Chondrocyte (in vitro differentiated cells): Measurements from ENCODE around the gene MRTFA. TPM values are rescaled to one million over a fixed set of nuclear protein-coding genes. Genes with fewer than 3 reads are reported as not detected.
A peak's percentile ranks its signal among the peaks of the same experiment; 100 is the strongest.

ENCODE experiments used
- DNase-seq: peaks from one replicate; pipeline ENCODE4 v3.0.0; 2021; ENCODE audit warnings: mixed read lengths, low spot score
- H3K27ac Mint-ChIP-seq: one replicate; pipeline ENCODE4 v1.8.0; 2021; ENCODE audit warnings: mild to moderate bottlenecking, moderate library complexity, mixed read lengths; ENCODE audit not compliant: unreplicated experiment
- H3K27me3 Mint-ChIP-seq: 2 replicates; pipeline ENCODE4 v1.8.0; 2021; ENCODE audit warnings: low read depth, mixed read lengths
- H3K36me3 Mint-ChIP-seq: 2 replicates; pipeline ENCODE4 v1.8.0; 2021; ENCODE audit warnings: low read depth, mixed read lengths
- H3K4me1 Mint-ChIP-seq: 2 replicates; pipeline ENCODE4 v1.8.0; 2021; ENCODE audit warnings: low read depth, mild to moderate bottlenecking, mixed read lengths
- H3K4me3 Mint-ChIP-seq: one replicate; pipeline ENCODE4 v1.8.0; 2021; ENCODE audit warnings: mild to moderate bottlenecking, moderate library complexity, mixed read lengths; ENCODE audit not compliant: unreplicated experiment
- H3K9me3 Mint-ChIP-seq: 2 replicates; pipeline ENCODE4 v1.8.0; 2021; ENCODE audit warnings: low read depth, mixed read lengths
- total RNA-seq: library from RNA; stranded (reverse); gene quantifications from 3 replicates; pipeline ENCODE4 v1.2.1, GENCODE V29; 2021
- TF ChIP-seq, protein P1 (sequence below): fragments of 200-600 bp; sonication (generic); IDR thresholded peaks from 2 replicates; pipeline ENCODE4 v1.5.0; 2021; ENCODE audit warnings: antibody characterized with exemption, mild to moderate bottlenecking, moderate library complexity

The MRTFA gene
- total RNA-seq, 1 donor from 2014 or later = 69.8 TPM

DNA sequence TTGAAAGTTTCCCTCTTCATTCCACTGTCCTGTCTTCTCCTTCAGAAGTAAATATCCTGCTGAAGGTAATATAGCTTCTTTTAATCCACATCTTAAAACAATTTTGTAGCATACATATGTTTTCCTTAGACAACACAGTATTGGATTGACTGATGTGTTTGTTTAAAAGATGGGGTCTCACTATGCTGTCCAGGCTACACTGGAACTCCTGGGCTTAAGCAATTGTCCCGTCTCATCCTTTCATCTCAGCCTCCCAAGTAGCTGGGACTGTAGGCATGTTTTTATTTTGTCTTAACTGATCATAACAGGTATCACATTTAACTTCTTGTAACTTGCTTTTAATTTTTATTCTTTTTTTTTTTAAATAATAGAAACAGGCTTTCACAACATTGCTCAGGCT, 55.9 kb downstream of the MRTFA start:
- Mint-ChIP-seq H3K27ac (no peak overlapping the region), H3K27me3 (no peaks in the 10 kb centered on the region), H3K4me1 (peaks cover 21% of the 10 kb centered on the region), H3K36me3 (peaks cover 2% of the 10 kb centered on the region), H3K4me3 (no peak overlapping the region), H3K9me3 (peaks cover 2% of the 10 kb centered on the region)
- DNase-seq = no peak
- TF ChIP-seq, protein P1, sequence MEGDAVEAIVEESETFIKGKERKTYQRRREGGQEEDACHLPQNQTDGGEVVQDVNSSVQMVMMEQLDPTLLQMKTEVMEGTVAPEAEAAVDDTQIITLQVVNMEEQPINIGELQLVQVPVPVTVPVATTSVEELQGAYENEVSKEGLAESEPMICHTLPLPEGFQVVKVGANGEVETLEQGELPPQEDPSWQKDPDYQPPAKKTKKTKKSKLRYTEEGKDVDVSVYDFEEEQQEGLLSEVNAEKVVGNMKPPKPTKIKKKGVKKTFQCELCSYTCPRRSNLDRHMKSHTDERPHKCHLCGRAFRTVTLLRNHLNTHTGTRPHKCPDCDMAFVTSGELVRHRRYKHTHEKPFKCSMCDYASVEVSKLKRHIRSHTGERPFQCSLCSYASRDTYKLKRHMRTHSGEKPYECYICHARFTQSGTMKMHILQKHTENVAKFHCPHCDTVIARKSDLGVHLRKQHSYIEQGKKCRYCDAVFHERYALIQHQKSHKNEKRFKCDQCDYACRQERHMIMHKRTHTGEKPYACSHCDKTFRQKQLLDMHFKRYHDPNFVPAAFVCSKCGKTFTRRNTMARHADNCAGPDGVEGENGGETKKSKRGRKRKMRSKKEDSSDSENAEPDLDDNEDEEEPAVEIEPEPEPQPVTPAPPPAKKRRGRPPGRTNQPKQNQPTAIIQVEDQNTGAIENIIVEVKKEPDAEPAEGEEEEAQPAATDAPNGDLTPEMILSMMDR = no peak

DNA sequence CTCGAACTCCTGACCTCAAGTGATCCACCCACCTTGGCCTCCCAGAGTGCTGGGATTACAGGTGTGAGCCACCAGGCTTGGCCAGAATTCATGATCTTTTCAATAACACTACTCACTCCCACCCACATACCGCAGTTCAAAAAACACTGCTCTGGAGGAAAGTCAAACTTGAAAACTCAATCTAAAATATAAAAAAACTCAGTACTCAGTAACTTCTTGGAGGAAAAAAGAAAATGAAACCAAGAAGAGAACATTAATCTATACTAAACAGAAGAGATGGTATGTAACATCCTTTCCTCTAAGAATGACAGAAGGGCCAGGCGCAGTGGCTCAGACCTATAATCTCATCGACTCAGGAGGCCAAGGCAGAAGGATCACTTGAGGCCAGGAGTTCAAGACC, 58.3 kb downstream of the MRTFA start:
- TF ChIP-seq, protein P1 = no peak
- Mint-ChIP-seq H3K27me3 (no peaks in the 10 kb centered on the region), H3K36me3 (no peaks in the 10 kb centered on the region), H3K4me1 (peaks cover 10% of the 10 kb centered on the region), H3K27ac (no peak overlapping the region), H3K4me3 (no peak overlapping the region), H3K9me3 (peaks cover 2% of the 10 kb centered on the region)
- no peak for DNase-seq

DNA sequence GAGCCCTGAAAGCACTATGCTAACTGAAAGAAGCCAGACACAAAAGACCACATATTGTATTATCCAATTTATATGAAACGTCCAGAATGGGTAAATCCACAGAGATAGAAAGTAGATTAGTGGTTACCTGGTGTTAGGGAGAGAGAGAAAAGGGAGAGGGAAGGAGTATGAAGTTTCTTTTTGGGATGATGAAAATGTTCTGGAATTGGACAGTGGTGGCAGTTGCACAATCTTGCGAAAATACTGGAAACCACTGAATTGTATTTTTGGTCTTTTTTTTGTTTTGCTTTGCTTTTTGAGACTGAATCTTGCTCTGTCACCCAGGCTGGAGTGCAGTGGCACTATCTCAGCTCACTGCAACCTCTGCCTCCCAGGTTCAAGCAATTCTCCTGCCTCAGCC, 63.5 kb downstream of the MRTFA start:
- peaks cover 8% of the 10 kb centered on the region for H3K9me3 Mint-ChIP-seq
- DNase-seq = no peak
- no peak overlapping the region for H3K4me3 Mint-ChIP-seq
- H3K27me3 Mint-ChIP-seq = no peaks in the 10 kb centered on the region
- TF ChIP-seq, protein P1 = no peak
- no peak overlapping the region for H3K27ac Mint-ChIP-seq
- peaks cover 4% of the 10 kb centered on the region for H3K36me3 Mint-ChIP-seq
- peaks cover 18% of the 10 kb centered on the region for H3K4me1 Mint-ChIP-seq

DNA sequence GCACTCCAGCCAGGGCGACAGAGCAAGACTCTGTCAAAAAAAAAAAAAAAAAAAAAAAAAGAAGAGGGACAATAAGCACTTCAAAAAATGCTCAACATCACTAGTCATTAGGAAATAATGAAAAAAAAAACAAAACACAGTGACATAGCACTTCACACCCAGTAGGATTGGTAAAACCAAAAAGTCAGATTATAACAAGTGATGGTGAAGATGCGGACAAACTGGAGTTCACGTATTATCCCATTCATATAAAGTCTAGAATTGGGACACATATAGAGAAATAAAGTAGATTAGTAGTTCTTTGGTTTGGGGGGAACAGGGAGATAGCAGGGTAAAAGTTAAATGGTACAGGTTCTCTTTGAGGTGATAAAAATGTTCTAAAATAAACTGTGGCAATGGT, 64.6 kb downstream of the MRTFA start:
- H3K27ac Mint-ChIP-seq = no peak overlapping the region
- H3K9me3 Mint-ChIP-seq = peaks cover 8% of the 10 kb centered on the region
- H3K4me1 Mint-ChIP-seq = peaks cover 29% of the 10 kb centered on the region
- TF ChIP-seq, protein P1 = no peak
- DNase-seq = no peak
- H3K27me3 Mint-ChIP-seq = no peaks in the 10 kb centered on the region
- H3K36me3 Mint-ChIP-seq = peaks cover 4% of the 10 kb centered on the region
- no peak overlapping the region for H3K4me3 Mint-ChIP-seq

DNA sequence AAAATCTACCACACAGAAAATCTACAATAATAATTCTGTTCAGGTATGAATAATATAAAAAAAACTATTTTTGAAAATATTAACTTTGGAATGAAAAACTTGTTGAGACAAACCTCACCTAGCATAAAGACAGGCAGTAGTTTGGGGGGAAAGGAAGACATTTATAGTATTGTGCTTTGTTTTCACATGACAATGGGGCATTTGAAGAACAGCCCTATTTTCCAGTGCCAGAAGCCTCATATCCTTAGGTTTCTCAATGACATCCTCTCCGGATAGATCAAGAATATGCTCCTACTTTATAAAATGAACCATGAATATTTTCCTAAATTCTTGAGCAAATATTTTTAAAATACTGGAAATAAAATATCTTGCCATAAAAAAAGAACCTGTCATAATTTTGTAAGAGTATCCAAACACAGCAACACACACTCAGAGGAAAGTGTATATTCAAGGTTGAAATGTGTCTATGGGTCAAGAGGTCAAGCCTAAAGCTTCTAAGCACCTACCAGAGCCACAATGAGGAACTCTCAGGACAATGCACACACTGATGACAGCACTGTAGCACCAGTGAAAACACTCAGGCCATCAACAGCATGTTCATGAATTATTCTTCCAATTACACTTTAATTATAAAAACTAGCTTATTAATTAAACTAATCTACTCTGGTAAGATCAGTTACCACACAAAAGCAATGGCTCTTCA, 68.7 kb downstream of the MRTFA start:
- DNase-seq = no peak
- Mint-ChIP-seq H3K27me3 (no peaks in the 10 kb centered on the region), H3K27ac (peak overlapping the region; percentile 38), H3K36me3 (peaks cover 5% of the 10 kb centered on the region), H3K4me3 (no peak overlapping the region), H3K4me1 (peaks cover 37% of the 10 kb centered on the region), H3K9me3 (peaks cover 8% of the 10 kb centered on the region)
- TF ChIP-seq, protein P1 = no peak
